Head of caudate nucleus (tissue), 42 donors: Measurements from ENCODE around the gene DOK4.
A peak's percentile ranks its signal among the peaks of the same experiment; 100 is the strongest.
"Not testable (repeated sequence)": the region's sequence is repeated elsewhere in the genome, so short reads cannot be mapped to it uniquely, and the experiment has no call there.

Experiments
- DNase-seq, 42 donors: peaks; one replicate each; pipeline versions ENCODE4 v3.0.0 to v3.0.0-alpha.2; 2020 to 2021; ENCODE audit warnings: mixed read lengths in 7 of 42
- intact Hi-C: fragments of 100-400 bp; cut with DNase I; formaldehyde crosslinking; loops from one replicate; pipeline ENCODE4 v1.15.0; 2022

The DOK4 gene

GRCh38 chr16:57471209-57471608 lies 15.1 kb downstream of the DOK4 start:
- intact Hi-C loops = no loop called here
- no peak for DNase-seq

- DNase-seq = peak in 7 of 42 donors; percentile 25 to 62 (median 36)
- intact Hi-C loops = no loop called here
Observed at GRCh38 chr16:57470711-57471110, 15.6 kb downstream of the DOK4 start.

- intact Hi-C loops = no loop called here
- DNase-seq = no peak
Observed at GRCh38 chr16:57469917-57470470, 16.3 kb downstream of the DOK4 start.

GRCh38 chr16:57469046-57469445 lies 17.2 kb downstream of the DOK4 start:
- intact Hi-C loops = no loop called here
- DNase-seq = no peak

- intact Hi-C loops = no loop called here
- DNase-seq = no peak
Observed at GRCh38 chr16:57468346-57468745, 17.9 kb downstream of the DOK4 start.

GRCh38 chr16:57464523-57464922 lies 21.8 kb downstream of the DOK4 start:
- DNase-seq = no peak
- intact Hi-C loops = no loop called here

GRCh38 chr16:57462978-57463362 lies 23.3 kb downstream of the DOK4 start:
- no peak for DNase-seq
- intact Hi-C loops = no loop called here

- DNase-seq = peak; percentile 68 to 95 (median 89)
- intact Hi-C loops = no loop called here
Observed at GRCh38 chr16:57462209-57462977, 23.9 kb downstream of the DOK4 start, which contains the start of gene POLR2C. POLR2C (plus strand) TSS chr16:57462679; CDS start chr16:57462725, 46 bp downstream.

GRCh38 chr16:57452021-57452420 lies 34.3 kb downstream of the DOK4 start:
- intact Hi-C loops = no loop called here
- no peak for DNase-seq

GRCh38 chr16:57447186-57447962 lies 38.9 kb downstream of the DOK4 start, which contains the start of the genes CIAPIN1 and COQ9:
CIAPIN1 (minus strand) TSS chr16:57447385; CDS start chr16:57440928, 6,457 bp downstream.
COQ9 (plus strand) TSS chr16:57447479; CDS start chr16:57447506, 27 bp downstream.
- DNase-seq = peak; percentile 80 to 96 (median 92)
- intact Hi-C loops = no loop called here

GRCh38 chr16:57446531-57447185 lies 39.6 kb downstream of the DOK4 start:
- DNase-seq = peak in 9 of 42 donors; percentile 5 to 41 (median 23)
- intact Hi-C loops = no loop called here

- DNase-seq = no peak
- intact Hi-C loops = no loop called here
Observed at GRCh38 chr16:57445510-57445909, 40.8 kb downstream of the DOK4 start.

- intact Hi-C loops = no loop called here
- no peak for DNase-seq
Observed at GRCh38 chr16:57444711-57445110, 41.6 kb downstream of the DOK4 start.

GRCh38 chr16:57440551-57440950 lies 45.7 kb downstream of the DOK4 start:
- DNase-seq, intact Hi-C loops: not testable (repeated sequence)

GRCh38 chr16:57439947-57440346 lies 46.3 kb downstream of the DOK4 start:
- intact Hi-C loops, DNase-seq: not testable (repeated sequence)

GRCh38 chr16:57435838-57436237 lies 50.5 kb downstream of the DOK4 start:
- intact Hi-C loops = no loop called here

GRCh38 chr16:57434003-57434402 lies 52.3 kb downstream of the DOK4 start:
- no peak for DNase-seq
- intact Hi-C loops = no loop called here

More at GRCh38 chr16:57435838-57436237, 50.5 kb downstream of the DOK4 start:
- no peak for DNase-seq

GRCh38 chr16:57432989-57433388 lies 53.3 kb downstream of the DOK4 start:
- intact Hi-C loops = no loop called here
- DNase-seq = no peak

GRCh38 chr16:57432505-57432904 lies 53.8 kb downstream of the DOK4 start:
- intact Hi-C loops = no loop called here

More at GRCh38 chr16:57432505-57432904, 53.8 kb downstream of the DOK4 start:
- no peak for DNase-seq
